ENCODE measurements around the gene ZNF526.

ZNF526 gene

DNA sequence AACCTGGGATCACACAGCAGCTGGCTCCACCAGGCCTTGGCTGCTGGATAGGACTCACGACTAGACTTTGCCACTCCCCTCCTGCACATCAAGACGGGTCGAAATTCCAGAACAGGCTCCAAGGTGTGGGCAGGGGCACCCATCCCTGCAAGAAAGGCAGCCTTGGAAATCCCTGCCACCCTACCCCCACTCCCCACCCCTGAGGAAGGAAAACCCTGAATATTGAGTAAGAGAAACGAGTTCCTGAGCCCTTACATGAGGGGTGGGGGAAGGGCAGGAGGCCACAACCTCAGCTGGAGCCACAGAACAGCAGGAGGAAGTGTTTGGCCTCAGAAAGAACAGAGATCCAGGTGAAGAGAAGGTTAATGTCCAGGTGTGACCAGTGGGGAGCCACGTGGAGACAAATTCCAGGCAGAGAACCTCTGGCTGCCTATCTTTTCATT is 22.7 kb upstream of the ZNF526 start:
- DNase-seq = no peak

DNA sequence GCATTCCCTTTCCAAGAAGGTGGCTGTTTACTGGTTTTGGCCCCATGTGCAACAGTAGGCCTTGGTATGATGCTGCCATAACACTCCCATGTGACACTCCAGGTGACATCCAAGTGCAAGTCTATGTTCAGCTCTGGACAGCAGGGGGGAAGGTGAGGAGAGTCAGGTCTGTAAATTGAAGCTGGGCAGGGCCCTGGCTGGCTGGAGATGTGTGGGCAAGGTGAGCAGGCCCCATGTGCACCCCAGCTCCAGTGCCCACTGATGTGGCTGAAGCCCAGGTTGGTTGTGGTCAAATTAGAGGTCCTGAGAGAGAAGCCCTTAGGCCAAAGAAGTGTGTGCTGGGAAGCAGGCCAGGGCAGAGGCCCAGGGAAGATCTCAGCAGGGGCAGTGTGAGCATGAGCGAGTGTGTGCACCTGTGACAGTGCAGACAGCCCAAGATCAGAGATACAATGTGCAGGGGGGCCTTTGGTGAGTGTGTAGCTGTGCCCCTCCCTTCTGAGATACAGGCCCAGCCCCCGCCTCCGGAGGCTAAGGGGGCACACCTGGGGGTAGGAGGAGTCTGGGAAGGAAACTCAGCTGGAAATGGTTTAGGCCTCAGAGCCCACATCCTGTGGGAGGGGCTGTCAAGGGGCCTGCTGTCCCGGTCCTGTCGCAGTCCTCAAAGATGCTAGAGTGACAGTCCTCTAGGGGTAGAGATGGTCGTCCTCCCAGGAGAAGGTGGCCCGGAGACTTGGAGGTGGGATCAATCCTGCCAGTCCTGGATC is 21.3 kb upstream of the ZNF526 start:
- peak; percentile 80 for DNase-seq

DNA sequence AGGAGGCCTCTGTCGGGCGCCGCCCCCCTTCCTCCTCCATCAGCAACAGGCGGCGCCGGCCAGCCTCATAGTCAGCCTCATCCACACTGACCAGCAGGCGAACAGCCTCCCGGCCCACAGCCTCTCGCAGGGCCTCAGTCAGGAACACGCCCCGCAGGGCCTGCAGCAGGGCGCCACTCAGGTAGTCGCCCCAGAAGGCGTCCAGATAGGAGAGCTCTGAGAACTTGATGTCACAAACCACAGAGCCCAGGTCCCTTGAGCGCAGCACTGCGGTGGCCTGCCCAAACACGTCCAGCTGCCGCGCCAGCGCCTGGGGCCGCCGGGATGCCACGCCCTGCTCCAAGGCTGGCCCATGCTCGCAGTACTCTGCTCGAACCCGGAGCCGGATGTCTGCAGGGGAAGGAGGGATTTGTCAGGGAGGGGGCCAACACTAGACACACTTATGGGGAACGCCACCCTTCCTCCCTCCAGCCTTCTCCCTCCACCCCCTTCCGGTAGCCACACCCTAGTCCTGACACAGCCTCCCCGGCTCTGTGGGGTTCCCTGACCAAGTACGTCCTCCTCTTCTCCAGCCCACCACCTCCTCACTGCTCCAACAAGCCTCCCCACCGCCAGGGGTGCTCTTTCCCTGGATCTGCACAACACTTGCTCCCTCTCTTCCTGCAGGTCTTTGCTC is 20.5 kb upstream of the ZNF526 start:
- peak; percentile 64 for DNase-seq

DNA sequence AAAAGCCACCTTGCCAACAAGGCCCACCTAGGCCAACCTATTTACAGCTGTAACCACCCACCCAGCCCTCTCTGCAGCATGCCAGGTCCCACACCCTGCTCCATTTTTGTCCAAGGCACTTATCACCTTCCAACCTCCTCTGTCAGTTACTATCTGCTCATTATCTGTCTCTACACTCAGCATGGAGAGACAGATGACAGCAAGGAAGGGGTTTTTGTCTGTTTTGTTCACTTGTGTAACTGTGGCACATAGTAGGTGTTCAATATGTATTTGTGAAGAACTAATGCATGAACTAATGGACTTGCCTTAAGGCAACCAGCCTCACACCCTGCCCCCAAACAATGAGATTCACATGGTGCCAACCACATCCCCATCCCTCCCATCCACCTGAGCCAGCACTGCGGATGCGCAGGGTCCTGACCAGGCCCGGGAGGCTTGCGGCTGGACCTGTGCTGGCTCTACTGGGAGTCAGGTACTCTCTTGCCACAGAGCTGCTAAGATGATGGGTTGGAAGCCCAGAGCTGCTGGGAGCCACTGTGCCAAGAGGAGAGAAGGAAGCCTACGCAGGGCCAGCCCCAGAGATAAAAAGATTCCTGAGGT is 19.9 kb upstream of the ZNF526 start:
- no peak for DNase-seq

DNA sequence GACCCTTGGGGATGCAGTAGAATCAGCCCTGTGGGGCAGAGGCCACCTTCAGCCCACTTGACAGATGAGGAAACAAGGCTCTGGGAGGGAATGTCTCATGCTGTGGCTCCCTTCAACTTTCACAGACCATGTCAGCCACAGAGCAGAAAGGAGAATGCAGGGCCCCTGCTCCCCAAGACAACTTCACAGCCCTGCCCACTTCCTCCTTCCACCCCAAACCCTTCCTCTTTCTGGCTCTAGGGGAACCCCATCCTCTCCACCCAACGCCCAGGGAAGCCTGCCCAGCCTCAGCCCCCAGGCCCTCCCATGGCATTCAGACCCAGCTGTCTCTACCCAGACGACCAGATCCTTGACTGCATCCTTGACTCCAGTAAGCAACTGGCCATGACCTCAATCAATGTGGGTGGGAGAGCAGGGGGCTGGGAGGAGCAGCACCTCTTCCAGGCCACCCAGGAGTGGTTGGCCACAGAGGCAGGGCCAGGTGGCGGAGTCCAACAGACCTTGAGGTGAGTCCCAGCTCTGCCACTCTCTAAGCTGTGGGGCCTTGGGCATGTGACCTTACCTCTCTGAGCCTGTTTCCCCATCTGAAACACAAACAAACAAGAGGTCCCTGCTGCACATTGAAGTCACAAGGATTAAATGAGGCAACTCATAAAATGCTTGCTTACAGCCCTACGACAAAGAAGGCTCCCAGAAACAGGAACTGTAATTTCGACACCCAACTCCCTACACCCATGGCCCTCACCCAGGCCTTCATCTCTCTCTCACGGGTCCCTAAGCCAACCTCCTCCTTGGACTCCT is 18.4 kb upstream of the ZNF526 start:
- peak; percentile 43 for DNase-seq

DNA sequence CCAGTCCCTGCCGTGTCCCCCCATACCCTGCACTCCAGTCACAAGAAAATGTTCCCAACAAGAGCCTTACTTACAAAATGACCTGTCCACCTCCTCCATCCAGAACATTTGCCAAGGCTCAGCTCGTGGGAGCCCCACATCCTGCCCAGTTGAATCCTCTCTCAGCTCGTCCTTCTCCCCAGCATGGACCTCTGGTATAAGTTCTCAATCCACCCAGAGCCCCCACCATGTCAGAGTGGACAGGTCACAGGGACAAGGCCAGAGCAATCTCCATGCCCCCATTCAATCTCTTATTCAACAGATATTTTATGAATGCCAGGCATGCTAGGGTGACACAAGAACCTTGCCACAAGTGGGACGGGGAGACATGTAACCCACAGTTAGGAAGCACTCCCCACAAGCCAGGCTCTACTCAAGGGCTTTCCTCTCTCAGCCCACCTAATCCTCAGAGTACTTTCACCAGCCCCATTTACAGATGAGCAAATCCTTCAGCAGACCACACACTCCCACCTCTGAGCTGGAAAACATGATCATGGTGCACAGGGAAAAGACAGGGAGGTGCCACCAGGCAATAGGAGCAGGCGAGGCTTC is 17.7 kb upstream of the ZNF526 start:
- no peak for DNase-seq

DNA sequence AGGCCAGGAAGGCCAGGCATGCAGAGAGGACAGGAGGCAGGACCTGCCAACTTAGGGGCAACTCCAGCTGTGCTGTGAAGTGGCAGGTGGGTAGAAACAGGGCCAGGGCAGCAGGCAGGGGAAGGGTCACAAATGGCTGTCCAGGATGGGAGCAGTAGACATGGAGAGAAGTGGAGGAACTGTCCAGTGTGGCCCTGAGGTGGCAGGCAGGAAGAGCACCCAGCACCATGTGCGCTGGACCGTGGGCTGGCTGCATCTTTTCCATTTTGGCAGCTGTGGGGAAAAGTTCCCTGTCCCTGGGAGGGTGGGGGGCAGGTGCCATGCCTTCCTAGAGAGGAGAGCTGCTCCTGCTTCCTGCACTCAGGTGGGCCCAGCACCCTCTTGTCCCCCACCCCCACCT is 16.4 kb upstream of the ZNF526 start:
- no peak for DNase-seq

DNA sequence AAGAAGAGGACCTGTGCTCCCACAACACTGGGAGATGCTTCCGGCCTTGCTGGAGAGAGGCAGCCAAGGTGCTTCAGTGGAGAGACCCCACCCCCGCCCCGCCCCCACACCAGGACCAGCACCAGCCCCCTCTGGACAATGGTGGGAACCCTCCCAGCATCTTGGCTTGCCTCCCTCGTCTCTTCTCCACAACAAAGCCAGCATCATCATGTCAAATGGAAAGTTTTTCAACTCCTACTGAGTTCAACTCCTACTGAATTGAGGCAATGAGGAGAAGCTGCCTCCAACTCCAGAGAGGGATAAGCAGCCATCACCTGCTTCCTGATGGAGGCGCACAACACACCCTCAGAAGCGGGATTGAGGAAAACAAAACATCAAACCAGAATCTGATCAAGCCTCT is 15.4 kb upstream of the ZNF526 start:
- no peak for DNase-seq

DNA sequence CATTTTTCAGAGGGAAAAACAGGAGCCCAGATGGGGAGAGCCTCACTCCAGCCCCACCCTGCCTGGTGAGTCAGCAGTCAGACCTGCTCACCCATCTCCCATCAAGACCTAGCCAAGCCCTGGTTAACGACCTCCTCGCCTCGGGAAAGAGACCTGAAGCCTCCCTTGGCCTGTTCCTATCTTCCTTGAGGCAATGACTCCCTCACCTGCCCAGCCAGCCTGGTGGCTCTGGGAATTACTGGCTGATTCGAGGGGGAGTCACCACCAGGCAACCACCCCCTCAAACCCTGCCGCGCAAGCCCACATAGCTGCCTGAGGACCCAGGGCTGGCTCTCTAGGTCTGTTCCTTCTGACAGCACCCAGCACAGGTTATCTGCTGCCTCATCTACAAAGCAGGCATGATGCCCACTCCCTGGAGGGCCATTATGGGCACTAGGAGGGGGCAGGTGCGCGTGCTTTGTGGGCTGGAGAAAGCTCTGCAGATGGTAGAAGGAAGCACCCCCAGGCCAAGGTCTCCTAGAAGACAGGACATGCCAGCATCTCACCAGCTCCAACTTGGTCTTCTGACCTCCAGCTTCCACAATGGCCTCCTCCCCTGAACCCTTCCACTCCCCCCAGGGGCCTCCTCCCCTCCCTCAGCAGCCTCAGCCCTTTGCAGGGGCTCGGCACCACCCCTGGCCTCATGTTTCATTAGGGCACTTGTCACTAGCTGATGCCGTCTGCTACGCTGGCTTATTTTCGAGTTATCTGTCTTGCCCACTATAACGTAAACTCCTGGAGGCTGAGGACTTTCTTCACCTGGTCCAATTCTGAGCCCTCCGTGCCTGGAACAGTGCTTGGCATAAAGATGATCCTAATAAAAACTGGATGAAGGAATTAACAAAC is 13.0 kb upstream of the ZNF526 start:
- no peak for DNase-seq

DNA sequence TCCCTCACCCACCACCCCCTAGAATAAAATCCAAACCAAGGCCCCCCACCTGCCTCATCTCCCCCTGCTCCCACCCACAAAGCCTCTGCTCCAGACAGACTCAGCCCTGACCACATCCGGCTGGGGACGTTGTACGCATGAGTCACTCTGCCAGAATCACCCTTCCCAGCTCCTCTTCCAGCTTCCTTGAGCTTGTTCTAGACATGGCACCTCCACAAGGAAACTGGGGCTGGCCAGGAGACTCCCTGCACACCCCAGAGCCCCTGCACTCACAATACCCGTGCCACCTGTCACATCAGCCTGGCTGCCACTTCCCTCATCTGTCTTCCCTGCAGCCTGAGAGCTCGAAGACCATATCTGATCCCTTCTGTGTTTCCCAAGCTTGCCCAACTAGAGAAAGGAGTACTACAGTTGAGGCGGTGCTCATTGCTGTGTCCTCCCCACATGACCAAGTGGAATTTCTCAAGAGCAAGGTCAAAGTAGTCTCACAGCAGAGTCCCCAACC is 12.3 kb upstream of the ZNF526 start:
- DNase-seq = peak; percentile 50

DNA sequence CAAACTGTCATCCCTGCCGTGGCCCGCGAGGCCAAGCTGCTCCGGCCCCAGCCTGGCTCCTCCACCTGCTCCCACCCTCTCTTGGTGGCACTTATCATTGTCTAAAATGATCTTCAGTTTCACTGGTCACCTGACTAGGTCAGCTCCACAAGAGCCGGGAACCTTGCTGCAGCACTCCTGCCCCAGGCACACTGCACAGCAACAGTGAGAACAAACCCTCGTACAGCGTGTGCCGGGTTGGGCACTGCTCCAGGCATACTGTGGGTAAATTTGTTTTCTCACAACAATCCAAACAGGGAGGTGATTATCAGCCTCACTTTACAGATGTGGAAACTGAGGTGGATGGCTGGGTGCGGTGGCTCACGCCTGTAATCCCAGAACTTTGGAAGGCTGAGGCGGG is 11.5 kb upstream of the ZNF526 start:
- DNase-seq = no peak

DNA sequence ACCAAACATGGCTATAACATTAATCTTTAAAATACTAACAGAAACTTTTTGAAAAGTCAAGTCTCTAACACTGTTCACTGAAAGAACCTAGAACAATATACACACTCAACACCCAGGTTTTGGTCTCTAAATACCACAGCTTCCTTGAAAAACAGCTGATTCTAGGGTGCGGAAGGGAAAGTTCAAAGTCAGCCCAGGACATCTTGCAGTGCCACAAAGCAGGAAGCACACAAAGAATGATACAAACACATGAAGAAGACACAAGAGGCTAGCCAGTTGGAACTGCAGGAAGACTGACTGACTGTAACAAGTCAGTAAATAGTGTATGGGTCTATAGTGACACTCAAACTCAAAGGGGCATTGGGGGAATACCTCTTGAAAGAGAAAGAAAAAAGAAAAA is 7.2 kb upstream of the ZNF526 start:
- DNase-seq = no peak

DNA sequence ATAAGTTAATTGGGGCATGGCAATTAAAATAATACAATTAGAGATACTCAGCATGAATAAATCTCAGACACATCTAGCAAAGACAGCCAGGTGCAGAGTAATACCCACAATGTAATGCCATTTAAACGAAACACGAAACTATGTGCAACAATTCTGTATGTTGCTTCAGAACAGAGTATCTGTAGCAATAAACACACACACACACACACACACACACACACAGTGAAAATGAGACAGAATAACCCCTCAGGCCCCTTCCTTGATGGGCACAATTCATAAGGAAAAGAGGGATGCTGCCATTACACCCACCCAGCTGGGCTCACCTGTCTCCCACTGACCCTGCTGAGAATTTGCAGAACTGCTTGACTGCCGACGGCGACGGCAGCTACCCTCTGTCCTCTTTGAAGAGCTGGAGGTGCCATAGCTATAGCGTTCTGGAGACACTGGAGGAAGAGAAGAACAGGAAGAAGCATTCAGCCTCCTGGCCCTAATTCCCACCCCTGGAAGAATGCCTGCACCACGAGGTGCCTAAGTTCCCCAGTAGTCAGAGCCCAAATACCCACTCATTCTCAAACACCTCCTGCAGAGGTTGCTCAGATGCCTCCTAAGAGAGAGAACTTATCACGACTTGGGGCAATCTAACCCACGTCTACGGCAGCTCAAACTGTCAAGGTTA is 5.2 kb upstream of the ZNF526 start:
- DNase-seq = no peak

DNA sequence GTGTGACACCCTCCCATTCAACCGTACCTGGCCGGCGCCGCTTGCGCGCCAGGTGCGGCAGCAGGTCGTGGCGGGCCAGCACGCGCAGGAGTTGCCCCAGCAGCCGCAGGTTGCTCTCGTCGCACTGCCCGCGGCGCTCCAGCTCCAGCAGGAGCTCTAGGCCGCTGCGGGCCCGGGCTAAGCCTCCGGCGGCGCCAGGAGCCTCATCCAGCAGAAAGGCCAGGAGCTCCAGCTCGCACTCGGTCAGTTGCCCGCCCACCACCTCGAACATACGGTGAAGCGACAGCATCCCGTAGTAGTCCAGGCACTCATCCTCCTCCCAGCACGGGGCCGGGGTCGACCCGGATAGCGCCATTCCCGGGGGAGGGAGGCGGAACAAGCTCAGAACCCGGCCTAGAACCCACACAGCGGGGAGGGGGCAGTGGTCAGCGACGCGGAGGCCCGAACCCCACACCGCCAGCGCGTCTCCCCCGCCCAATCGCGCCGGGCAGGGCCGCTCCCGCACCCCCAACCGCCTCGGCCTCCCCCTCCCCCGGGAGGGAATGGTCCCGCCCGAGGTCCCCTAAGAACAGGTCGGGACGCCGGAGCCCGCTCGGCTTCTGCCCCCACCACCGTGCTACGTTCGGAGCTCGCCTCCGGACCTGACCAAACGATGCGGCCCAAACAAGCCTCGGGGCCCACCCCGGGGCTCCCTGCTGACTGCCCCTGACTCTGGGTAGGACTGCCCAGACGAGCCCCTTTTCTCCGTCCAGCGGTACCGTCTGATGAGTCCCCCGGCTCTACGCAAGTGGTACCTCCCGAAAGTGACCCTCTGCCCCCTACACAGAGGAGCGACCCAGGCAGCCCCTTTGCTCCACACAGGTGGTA is 3.2 kb upstream of the ZNF526 start:
- peak; percentile 43 for DNase-seq

DNA sequence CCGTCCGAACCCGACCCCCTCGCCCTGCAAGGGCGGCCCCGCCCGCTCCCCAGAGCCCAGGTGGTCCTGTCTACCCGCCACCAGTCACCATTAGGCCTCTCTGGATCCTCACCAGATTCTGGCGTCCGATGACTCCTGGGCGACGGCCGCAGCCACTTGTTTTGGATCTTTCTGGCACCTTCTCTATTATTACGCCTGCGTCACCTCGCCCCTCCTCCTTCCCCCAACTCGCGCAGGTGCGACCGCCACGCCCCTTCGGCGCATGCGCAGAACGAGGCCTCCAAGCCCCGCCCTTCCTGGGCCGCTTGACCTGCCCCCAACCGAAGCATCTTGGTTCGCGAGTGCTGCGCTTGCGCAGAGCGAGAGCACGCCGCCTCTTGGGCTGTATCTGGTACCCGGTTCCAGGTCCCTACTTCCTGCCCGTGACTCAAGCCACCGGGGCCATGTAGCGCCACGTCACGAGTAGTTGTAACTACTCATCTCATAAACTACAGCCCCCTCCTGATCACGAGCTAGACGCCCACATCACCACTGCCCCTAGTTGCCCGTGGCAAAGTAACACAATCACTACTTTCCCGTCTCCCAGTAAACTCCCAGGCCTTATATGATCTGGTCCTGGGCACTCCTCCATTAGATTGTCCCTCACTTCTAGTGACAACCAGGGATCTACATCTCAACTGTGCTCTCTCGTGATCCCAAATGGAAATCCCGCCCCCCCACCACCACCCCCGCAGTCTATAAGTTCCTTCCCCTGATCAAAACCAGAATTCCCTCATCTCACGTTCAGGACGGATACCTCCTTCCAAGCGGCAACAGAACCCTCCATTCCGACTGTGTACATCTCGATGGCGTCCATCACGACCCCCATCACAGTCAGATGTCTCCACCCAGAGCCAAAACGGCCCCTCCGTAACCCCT is 2.3 kb upstream of the ZNF526 start, which contains the start of gene DEDD2:
Gene DEDD2, minus strand, starts transcription at position 158 of the 918 bp plus-strand sequence. CDS start 670 bp downstream, outside the sequence.
- DNase-seq = peak; percentile 99

DNA sequence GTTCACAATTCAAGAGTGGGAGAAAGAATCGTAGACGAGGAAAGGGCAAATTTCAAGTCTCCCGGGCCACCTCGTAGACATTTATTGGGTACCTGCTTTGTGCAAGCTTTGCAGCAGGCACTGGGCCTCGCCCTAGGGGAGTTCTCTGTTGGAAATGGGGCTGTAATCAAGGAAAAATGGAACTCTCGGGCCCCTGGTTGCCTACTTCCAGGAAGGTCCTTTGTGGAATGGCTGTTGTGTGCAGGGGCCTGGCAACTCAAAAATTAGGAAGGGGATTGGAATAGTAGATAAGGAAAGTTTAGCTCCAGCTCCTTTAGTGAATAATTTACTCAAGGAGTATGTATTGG is 612 bp downstream of the ZNF526 start:
- no peak for DNase-seq

DNA sequence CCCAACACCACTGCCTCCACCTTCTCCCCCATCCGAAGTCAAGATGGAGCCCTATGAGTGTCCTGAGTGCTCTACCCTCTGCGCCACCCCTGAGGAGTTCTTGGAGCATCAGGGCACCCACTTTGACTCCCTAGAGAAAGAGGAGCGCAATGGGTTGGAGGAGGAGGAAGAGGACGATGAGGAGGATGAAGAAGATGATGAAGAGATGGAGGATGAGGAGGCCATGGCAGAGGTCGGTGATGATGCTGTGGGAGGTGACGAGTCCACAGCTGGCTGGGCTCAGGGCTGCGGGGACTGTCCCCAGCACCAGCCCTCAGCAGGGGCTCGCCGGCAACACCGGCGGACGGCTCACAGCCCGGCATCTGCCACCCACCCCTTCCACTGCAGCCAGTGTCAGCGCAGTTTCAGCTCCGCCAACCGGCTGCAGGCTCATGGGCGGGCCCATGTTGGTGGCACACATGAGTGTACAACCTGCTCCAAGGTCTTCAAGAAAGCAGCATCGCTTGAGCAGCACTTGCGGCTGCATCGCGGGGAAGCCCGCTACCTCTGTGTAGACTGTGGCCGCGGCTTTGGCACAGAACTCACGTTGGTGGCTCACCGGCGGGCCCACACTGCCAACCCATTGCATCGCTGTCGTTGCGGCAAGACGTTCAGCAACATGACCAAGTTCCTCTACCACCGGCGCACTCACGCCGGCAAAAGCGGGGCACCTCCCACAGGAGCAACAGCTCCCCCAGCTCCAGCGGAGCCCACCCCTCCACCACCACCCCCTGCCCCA is 5.0 kb downstream of the ZNF526 start:
- DNase-seq = no peak

DNA sequence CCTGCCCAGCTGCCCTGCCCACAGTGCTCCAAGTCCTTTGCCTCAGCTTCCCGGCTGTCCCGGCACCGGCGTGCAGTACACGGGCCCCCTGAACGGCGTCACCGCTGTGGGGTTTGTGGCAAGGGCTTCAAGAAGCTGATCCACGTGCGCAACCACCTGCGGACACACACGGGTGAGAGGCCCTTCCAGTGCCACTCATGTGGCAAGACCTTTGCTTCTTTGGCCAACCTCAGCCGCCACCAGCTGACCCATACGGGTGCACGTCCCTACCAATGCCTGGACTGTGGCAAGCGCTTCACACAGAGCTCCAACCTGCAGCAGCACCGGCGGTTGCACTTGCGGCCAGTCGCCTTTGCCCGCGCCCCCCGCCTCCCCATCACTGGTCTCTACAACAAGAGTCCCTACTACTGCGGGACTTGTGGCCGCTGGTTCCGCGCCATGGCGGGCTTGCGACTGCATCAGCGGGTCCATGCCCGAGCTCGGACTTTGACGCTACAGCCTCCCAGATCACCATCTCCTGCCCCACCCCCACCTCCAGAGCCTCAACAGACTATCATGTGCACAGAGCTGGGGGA is 5.7 kb downstream of the ZNF526 start:
- DNase-seq = no peak

All from CD4-positive, alpha-beta T cell treated with Interleukin-17A for 4 hours (primary cell).